AG10803 (cell line): ENCODE data around the gene PPIL1.
A peak's percentile ranks its signal among the peaks of the same experiment; 100 is the strongest.

ENCODE experiments used
- DNase-seq: peaks from one replicate; pipeline ENCODE4 v3.0.0; 2010; ENCODE audit warnings: low read depth
- H3K4me3 ChIP-seq: 2 replicates; pipeline ENCODE4 v1.5.1; 2011; ENCODE audit warnings: mild to moderate bottlenecking, low read length, control low read depth
- TF ChIP-seq, protein P1 (sequence below): conservative IDR thresholded peaks from 2 replicates; pipeline ENCODE4 v1.5.1; 2011; ENCODE audit warnings: mild to moderate bottlenecking, low read length, control low read depth, inconsistent platforms

The PPIL1 gene

DNA sequence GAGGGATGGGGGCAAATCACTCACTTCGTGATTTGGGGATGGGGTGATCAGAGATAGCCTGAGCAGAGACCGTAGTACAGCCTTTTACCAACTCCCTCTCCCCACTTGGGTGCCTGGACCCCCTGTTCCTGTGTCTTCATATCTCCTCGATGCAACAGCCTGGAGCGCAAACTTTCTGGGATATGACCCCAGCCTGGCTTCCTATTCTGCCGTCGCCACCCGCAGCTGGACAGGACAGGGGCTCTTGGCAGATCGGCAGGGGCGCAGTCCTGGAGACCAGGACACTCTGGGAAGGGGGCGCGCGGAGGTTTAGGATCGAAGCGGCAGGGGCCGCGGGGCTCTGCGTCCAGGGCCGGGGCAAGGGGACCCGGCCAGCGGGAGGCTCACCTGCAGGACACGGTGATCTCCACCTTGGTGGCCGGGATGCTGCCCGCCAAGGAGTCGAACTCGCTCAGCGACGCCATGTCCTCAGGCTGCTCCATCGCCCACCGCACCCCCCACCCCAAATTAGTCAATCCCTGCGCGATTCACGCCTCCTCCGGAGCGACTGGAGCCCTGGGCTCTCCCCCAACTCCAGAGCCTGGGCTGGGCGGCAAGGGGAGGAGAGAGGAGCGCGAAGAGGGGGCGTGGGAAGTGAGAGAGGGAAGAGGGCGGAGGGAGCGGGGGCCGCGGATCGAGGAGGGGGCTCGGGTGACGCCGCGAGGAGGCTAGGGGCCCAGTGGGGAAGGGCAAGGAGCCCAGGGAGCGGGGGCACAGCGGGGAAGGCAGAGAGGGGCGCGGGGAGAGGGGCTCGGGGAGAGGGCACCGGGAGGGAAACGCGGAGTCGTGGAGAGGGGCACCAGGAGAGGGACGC lies 35.5 kb downstream of the PPIL1 start, which contains the start of gene CPNE5:
CPNE5 (minus strand) TSS at position 549 of the 853 bp plus-strand sequence; CDS start at position 482, 67 bp downstream.
- no peak for DNase-seq
- TF ChIP-seq, protein P1, sequence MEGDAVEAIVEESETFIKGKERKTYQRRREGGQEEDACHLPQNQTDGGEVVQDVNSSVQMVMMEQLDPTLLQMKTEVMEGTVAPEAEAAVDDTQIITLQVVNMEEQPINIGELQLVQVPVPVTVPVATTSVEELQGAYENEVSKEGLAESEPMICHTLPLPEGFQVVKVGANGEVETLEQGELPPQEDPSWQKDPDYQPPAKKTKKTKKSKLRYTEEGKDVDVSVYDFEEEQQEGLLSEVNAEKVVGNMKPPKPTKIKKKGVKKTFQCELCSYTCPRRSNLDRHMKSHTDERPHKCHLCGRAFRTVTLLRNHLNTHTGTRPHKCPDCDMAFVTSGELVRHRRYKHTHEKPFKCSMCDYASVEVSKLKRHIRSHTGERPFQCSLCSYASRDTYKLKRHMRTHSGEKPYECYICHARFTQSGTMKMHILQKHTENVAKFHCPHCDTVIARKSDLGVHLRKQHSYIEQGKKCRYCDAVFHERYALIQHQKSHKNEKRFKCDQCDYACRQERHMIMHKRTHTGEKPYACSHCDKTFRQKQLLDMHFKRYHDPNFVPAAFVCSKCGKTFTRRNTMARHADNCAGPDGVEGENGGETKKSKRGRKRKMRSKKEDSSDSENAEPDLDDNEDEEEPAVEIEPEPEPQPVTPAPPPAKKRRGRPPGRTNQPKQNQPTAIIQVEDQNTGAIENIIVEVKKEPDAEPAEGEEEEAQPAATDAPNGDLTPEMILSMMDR = no peak
- H3K4me3 ChIP-seq = peak within 1 kb of the TSS; percentile 54

DNA sequence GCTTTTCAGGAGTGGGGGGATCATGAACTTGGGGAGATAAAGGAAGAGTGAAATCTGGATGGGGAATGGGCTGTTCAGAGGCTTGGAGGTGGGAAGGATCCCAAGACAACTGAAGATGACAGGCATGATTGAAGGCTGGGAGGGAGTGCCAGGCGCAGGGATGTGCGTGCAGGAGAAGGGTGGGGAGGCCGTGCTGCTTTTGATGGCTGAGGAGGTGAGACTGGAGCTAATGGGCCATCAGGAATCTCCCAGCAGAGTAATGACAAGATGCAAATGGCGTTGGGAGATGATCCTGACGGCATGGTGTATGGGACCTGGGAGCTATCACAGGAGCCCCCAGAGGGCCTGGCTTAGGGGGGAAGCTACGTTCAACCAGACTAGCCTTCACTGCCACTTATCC lies 36.9 kb downstream of the PPIL1 start:
- TF ChIP-seq, protein P1 = no peak
- no peak overlapping the region for H3K4me3 ChIP-seq
- DNase-seq = no peak

DNA sequence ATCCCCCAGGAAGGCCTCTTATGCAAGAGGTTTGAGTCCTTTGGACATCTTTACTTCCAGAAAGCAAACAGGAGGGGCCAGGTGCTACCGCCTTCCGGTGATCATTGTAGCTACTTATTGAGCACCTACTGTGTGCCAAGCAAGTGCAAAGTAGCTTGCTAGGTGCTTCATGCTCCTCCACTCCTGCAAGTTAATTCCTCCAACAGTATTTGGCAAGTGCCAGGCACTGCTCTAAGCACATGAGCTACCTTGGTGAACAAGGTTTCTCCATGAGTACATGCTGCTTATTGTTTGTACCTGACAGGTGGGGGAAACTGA lies 37.6 kb downstream of the PPIL1 start:
- TF ChIP-seq, protein P1 = no peak
- no peak for DNase-seq
- no peak overlapping the region for H3K4me3 ChIP-seq

DNA sequence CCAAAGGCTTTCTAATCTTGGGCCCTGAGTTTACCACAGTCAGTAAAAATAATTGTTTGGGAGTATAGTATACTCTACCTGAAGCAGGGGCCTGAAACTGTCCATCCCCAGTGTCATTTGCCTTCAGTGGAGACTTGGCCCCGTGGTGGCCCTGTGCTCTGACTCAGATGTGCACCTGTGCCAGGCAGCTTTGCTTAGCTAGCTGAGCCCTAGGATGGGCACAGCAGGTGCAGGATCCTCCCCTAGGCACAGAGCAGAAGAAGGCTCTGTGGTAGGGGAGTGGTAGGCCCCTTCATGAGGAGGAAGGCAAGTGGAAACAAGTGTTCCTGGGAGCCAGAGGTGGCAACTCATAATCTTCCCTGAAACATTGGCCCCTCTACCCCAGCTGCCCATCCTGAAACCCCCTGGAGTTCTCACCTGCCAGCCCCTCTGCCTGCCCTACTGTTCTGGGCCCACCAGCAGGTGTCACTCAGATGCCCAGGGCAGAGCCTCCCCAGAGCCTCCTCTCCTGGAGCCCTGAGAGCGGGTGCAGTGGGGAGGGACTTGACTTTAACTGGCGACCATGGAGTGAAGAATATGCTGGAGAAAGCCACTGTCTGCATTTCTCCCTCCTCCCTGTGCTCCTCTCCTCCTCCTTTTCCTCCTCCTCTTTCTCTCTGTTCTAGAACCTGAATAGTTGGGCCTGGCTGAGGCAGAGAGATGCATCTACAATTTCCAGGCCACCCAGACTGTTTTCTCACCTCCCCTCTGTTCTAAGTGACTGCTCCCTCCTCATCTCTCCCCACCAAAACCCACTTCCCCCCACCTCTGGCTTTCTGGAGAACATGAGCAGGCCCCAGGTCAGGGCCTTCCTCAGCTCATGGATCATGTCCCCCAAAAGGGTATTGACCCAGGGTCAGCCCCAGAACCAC lies 38.2 kb downstream of the PPIL1 start:
- H3K4me3 ChIP-seq = no peak overlapping the region
- DNase-seq = no peak
- TF ChIP-seq, protein P1 = no peak

DNA sequence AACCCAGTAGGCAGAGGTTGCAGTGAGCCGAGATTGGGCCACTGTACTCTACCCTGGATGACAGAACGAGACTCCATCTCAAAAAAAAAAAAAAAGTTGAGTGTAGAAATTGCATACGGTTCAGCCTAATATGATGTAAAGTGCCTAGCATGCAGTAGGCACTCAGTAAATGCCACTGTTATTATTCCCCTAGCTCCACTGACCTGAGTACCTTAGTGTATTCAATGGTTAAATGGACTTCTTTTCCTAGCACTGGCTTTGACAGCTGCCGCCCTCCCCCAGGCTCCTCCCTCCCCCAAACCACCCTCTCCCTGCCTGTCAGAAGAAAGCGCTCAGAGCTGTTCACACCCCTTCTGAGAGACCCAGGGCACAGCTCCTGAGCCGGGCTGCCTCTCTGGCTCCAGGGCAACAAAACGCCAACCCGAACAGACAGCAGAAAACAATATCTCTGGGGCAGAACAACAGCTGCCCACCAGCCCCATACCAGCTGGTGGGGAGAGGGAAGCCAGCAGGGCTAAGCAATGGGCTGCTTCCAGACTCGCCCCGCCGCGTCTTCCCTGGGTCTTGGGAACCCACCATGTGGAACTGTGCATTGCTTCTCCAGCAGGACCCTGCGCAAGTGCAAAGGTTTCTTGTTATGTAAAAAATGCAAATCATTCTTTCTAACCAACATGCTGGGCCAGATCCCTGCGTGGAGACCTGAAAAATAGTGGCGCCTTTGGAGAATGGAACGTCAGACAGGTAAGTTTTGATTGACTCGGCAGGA lies 39.8 kb downstream of the PPIL1 start:
- TF ChIP-seq, protein P1 = no peak
- no peak for DNase-seq
- H3K4me3 ChIP-seq = no peak overlapping the region

DNA sequence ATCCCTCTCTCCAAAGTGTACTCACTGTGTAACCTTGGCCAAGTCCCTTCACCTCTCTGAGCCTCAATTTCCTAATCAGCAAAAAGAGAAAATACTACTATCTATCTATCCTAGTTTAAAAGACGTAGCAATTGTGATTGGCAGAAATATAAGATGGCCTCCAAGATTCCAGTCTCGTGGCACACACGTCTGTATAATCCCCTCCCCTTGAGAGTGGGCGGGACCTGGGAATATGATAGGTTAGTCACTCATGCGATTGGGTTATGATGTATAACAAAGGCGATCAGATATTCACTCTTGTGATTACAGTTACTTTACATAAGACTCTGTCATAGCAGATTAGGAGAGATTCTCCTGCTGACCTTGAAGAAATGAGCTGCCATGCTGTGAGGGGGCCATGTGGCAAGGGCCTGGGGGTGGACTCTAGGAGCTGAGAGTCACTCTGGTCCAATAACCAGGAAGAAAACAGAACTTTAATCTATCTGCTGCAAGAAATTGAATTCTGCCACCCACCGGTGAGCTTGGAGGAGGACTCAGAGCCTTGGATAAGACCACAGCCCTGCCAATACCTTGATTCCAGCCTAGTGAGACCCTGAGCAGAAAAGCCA lies 41.3 kb downstream of the PPIL1 start:
- no peak overlapping the region for H3K4me3 ChIP-seq
- no peak for DNase-seq
- TF ChIP-seq, protein P1 = no peak
